ENCODE measurements around the gene BTG3. TPM values are rescaled to one million over a fixed set of nuclear protein-coding genes. Genes with fewer than 3 reads are reported as not detected.

BTG3 gene, protein sequence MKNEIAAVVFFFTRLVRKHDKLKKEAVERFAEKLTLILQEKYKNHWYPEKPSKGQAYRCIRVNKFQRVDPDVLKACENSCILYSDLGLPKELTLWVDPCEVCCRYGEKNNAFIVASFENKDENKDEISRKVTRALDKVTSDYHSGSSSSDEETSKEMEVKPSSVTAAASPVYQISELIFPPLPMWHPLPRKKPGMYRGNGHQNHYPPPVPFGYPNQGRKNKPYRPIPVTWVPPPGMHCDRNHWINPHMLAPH
- total RNA-seq (2014; rRNA removed; shearing (Covaris generic); ENCODE audit: low replicate concordance): 50.6 and 120 TPM in 2 replicates

DNA sequence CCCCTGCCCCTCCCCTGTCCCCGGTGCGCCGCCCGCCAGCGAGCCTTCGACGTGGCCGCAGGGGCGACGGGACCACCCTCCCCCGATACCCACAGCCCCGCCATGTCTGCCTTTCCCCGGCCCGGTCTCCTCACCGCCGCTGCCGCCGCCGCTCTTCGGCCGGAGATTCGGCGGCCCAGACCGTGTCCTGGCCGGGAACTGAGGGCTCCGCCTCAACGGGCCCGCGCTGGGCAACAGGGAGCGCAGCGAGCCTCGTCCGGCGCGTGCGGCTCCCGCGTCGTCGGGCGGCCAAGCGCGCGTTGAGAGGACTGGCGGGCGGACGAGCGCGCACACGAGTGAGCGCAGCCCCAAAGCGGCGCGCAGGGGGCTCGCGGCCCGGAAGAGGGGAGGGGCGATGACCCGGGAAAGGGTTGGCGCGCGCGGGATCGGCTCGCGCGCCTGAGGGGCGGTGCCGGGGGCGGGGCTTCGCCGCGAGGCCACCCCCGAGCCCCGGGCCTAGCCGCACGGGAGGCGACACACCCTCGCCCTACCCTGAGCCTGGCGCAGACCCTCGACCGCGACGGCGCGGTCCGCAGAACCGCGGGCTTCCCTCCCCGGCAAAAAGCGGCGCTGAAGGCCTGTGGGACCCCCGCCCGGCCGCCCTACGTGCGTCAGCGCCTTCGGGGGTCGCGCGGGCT, at the start of gene BTG3:
Gene BTG3 (minus strand): TSS at position 337 of the 677 bp plus-strand sequence. CDS start 3,757 bp downstream, outside the sequence.
- in situ Hi-C loops (cut with HindIII; ENCODE audit: low pct_unique_long_range_greater_than_20kb, low sequenced_read_pairs): no loop called here
- DNase-seq (ENCODE audit: low read depth): peak; percentile 78

GRCh38 chr21:17660862-17661261, 48.2 kb upstream of the BTG3 start:
- DNase-seq (ENCODE audit: low read depth): no peak
- in situ Hi-C loops (cut with HindIII; ENCODE audit: low pct_unique_long_range_greater_than_20kb, low sequenced_read_pairs): no loop called here

DNA sequence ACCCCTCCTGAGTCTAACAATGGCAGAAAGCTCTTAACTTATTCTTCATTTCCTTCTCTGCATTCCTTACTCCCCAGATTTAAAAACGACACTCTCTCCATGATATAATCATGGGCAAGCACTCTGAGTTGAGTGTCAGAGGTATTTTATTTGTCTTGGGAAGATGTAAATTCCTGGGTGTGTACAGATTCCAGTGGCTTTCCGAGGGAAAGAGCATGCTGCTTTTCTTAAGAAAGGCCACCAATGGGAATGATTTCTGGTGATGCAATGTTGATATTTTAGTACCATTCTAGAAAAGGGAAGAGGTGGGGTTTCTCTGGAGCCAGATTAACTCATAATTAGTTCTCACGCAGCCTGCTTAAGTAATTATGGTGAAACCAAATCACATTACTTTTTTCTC, 47.8 kb upstream of the BTG3 start:
- in situ Hi-C loops (cut with HindIII; ENCODE audit: low pct_unique_long_range_greater_than_20kb, low sequenced_read_pairs): no loop called here
- DNase-seq (ENCODE audit: low read depth): peak; percentile 6

- DNase-seq (ENCODE audit: low read depth): no peak
- in situ Hi-C loops (cut with HindIII; ENCODE audit: low pct_unique_long_range_greater_than_20kb, low sequenced_read_pairs): no loop called here
These were observed 46.2 kb upstream of the BTG3 start for GRCh38 chr21:17658931-17659330.

DNA sequence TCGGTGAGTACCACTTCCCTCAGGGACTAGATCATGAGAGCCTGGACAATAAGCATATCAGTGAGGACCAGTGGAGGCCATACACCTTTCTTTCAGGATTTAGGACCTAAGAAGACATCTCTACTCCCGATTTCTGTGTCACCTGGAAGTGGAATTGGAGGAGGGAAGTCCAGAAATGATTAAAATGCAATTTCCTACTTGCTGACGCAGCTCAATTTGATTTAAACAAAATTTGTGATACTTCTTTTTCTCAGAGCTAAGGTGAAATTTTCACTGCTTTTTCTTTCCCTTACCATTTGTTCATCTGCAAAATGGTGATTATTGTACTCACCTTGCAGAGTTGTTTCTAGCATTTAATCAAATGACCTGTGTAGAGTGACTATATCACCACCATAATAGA, 38.8 kb upstream of the BTG3 start:
- no peak for DNase-seq (ENCODE audit: low read depth)
- in situ Hi-C loops (cut with HindIII; ENCODE audit: low pct_unique_long_range_greater_than_20kb, low sequenced_read_pairs): no loop called here

DNA sequence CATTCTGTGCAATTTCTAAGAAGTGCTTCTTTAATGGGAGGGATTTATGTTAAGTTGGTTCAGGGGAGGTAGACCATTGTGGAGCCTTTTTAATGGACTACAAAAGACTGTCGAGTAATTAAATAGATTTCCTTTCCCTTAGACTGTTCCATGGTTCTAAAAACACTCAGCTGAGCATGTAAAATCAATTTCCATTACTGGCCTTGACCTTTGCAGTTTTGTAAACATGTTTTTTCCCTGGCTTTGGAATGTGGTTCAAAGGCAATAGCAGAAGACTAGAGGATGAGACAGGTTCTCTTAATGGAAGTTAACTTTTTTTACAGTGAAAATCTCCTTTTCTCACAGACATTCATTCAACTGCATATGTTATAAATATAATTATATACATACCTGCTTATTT, 37.6 kb upstream of the BTG3 start:
- in situ Hi-C loops (cut with HindIII; ENCODE audit: low pct_unique_long_range_greater_than_20kb, low sequenced_read_pairs): no loop called here
- DNase-seq (ENCODE audit: low read depth): no peak

GRCh38 chr21:17646790-17647189, 34.1 kb upstream of the BTG3 start:
- in situ Hi-C loops (cut with HindIII; ENCODE audit: low pct_unique_long_range_greater_than_20kb, low sequenced_read_pairs): no loop called here
- no peak for DNase-seq (ENCODE audit: low read depth)

DNA sequence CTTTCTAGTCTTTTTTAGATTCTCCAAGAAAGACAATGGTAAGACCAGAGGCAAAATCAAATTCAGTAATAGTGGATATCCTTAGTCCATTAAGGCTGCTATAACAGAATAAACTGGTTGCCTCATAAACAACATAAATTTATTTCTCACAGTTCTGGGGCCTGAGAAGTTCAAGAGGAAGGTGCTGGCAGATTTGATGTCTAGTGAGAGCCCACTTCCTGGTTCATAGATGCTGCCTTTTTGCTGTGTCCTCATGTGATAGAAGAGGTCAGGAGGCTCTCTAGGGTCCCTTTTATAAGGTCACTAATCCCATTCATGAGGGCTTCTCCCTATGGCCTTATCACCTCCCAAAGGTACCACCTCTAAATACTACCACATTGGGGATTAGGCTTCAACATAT, 31.5 kb upstream of the BTG3 start:
- in situ Hi-C loops (cut with HindIII; ENCODE audit: low pct_unique_long_range_greater_than_20kb, low sequenced_read_pairs): no loop called here

GRCh38 chr21:17640821-17641220, 28.1 kb upstream of the BTG3 start:
- in situ Hi-C loops (cut with HindIII; ENCODE audit: low pct_unique_long_range_greater_than_20kb, low sequenced_read_pairs): no loop called here
- DNase-seq (ENCODE audit: low read depth): no peak

More for the DNA sequence above, 31.5 kb upstream of the BTG3 start:
- no peak for DNase-seq (ENCODE audit: low read depth)

- in situ Hi-C loops (cut with HindIII; ENCODE audit: low pct_unique_long_range_greater_than_20kb, low sequenced_read_pairs): no loop called here
- no peak for DNase-seq (ENCODE audit: low read depth)
These were observed 24.0 kb upstream of the BTG3 start for GRCh38 chr21:17636711-17637110.

DNA sequence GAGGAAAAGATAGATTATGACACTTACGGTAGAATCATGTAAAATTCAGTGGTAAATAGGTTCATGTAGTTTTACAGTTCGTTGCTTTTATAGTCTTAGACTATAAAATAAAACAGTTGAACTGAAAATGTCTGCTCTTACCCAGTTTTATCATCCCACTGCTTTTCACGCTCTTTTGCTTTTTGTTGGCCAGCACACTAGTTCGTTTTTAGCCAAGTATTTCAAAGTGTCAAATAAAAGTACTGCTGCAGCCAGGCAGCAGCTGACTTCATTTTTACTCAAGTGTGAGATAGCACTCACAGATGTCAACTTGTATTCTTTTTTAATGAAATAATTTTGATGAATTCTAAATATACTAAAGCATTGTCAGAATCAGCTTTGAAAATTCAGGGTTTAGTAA, 18.5 kb upstream of the BTG3 start:
- no peak for DNase-seq (ENCODE audit: low read depth)
- in situ Hi-C loops (cut with HindIII; ENCODE audit: low pct_unique_long_range_greater_than_20kb, low sequenced_read_pairs): no loop called here

GRCh38 chr21:17622018-17622417, 9.3 kb upstream of the BTG3 start:
- in situ Hi-C loops (cut with HindIII; ENCODE audit: low pct_unique_long_range_greater_than_20kb, low sequenced_read_pairs): no loop called here
- DNase-seq (ENCODE audit: low read depth): no peak

- no peak for DNase-seq (ENCODE audit: low read depth)
- in situ Hi-C loops (cut with HindIII; ENCODE audit: low pct_unique_long_range_greater_than_20kb, low sequenced_read_pairs): no loop called here
These were observed 4.1 kb upstream of the BTG3 start for GRCh38 chr21:17616831-17617230.

- in situ Hi-C loops (cut with HindIII; ENCODE audit: low pct_unique_long_range_greater_than_20kb, low sequenced_read_pairs): no loop called here
- peak; percentile 19 for DNase-seq (ENCODE audit: low read depth)
These were observed 558 bp upstream of the BTG3 start for GRCh38 chr21:17613242-17613676.

GRCh38 chr21:17612023-17612564, 607 bp downstream of the BTG3 start:
- DNase-seq (ENCODE audit: low read depth): no peak
- in situ Hi-C loops (cut with HindIII; ENCODE audit: low pct_unique_long_range_greater_than_20kb, low sequenced_read_pairs): no loop called here

- in situ Hi-C loops (cut with HindIII; ENCODE audit: low pct_unique_long_range_greater_than_20kb, low sequenced_read_pairs): no loop called here
- DNase-seq (ENCODE audit: low read depth): peak; percentile 77
These were observed 1.2 kb downstream of the BTG3 start for GRCh38 chr21:17611414-17612022.

- in situ Hi-C loops (cut with HindIII; ENCODE audit: low pct_unique_long_range_greater_than_20kb, low sequenced_read_pairs): no loop called here
- no peak for DNase-seq (ENCODE audit: low read depth)
These were observed 1.8 kb downstream of the BTG3 start for GRCh38 chr21:17610911-17611310.

GRCh38 chr21:17609681-17610080, 3.0 kb downstream of the BTG3 start:
- no peak for DNase-seq (ENCODE audit: low read depth)
- in situ Hi-C loops (cut with HindIII; ENCODE audit: low pct_unique_long_range_greater_than_20kb, low sequenced_read_pairs): no loop called here

GRCh38 chr21:17607684-17608083, 5.0 kb downstream of the BTG3 start:
- no peak for DNase-seq (ENCODE audit: low read depth)
- in situ Hi-C loops (cut with HindIII; ENCODE audit: low pct_unique_long_range_greater_than_20kb, low sequenced_read_pairs): no loop called here

All from Caki2 (cell line).